Measurements from ENCODE around the gene LRCH4.

- TF ChIP-seq CTCF (conservative IDR thresholded peaks at IDR 0.05; ENCODE audit: low read length) (peak; percentile 93), EZH2phosphoT487 (IDR thresholded peaks at IDR 0.05; ENCODE audit: borderline replicate concordance, low read depth, low read length) (no peak)
Measured at GRCh38 chr7:100563809-100564400, 22.0 kb downstream of the LRCH4 start.
